Skin epidermis (tissue), 12 donors: Measurements from ENCODE around the gene IFIH1.

Experiments
- H3K27ac ChIP-seq, 21 experiments: fragments of 200-600 bp; sonication (generic) in 11 of 21; one replicate each; pipeline ENCODE4 v1.5.0; 2020; ENCODE audit warnings: mild to moderate bottlenecking in 3 of 21, inconsistent platforms in 2 of 21, moderate library complexity in 2 of 21
- H3K4me3 ChIP-seq, 7 experiments: fragments of 200-600 bp; sonication (generic) in 2 of 7; one replicate each; pipeline ENCODE4 v1.5.0; 2020; ENCODE audit warnings: inconsistent platforms in 2 of 7, mild to moderate bottlenecking in 2 of 7, moderate library complexity in 1 of 7

IFIH1 gene

DNA sequence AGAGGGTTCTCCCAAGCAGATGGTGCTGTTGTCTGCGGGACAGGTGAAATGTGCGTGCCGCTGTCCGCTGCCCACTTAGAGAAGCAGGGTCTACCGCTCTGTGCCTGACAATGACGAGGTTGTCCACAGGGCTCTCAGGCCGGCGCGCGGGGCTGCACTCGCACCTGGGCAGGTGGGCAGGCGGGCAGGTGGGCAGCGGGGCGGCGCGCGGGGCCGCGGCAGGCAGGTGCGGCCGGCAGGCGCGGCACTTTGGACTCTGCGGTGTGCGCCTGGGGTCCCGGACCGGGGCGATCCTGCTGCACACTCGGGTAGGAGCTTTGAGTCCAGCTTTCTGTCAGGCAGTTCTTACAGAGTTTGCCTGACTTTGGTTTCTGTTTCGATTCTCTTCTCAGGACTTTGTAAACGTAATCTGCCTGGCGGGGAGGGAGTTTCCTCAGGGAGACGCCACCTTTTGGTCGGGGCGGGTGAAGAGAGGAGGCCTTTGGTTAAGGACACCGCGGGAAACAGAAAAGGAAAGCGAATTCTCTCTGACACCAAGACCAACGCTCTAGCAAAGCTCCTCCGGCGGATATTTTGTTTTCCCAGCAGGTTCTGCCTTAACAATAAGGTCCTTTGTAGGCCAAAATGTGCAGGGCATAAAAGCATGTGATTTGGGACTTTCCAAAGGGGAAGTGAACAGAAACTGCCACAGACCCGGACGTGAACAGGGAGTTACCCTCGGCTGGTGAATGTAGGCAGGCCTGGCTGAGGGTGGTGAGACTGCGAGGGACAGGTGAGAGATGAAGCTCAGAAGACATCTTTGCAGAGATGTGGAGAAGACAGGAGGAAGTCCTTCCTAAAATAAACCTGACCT lies at the start of gene IFIH1:
Gene IFIH1, minus strand, starts transcription at position 357 of the 853 bp plus-strand sequence. CDS start 377 bp downstream, outside the sequence.
- Histone ChIP-seq H3K4me3 (peak within 1 kb of the TSS; percentile 56 to 98 (median 77)), H3K27ac (peak within 1 kb of the TSS; percentile 69 to 99 (median 94))

DNA sequence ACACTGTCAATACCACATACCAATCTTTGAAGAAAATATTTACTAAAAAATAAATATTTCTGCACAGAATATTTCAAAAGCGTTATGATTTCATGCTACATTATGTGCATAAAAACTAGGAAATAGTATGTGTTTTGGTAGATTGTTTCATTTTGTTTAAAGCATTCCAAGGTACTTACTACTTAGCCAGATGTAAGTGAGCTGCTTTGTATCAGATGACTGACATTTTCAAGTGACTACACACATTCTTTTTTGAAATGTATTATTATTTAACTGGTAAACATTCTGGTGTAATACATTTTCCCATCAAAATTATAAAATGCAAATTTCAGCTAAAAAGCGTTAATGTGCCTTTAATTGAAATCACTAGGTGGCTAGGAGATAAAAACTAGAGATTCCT lies 46.9 kb upstream of the IFIH1 start:
- Histone ChIP-seq H3K27ac (no peak overlapping the region), H3K4me3 (no peak overlapping the region)

DNA sequence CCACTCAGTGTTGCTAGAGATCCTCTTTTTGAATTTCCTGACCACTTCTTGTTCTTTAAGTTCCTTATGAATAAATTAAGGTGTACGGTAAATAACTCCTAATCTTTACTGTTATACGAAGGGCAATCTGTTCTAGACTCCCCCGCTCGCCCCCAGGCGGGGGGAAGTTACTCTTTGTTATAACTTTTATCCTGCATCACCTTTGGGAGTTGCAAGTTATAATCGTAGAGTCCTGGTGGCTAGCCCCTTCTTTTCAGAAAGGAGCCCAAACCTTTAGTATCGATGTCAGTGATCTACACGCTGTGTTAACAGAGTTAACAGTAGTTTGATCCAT lies 26.1 kb upstream of the IFIH1 start:
- peak overlapping the region; percentile 55 to 78 (median 70) for H3K4me3 ChIP-seq
- H3K27ac ChIP-seq = peak overlapping the region in 19 of 21 experiments; percentile 58 to 86 (median 76)

DNA sequence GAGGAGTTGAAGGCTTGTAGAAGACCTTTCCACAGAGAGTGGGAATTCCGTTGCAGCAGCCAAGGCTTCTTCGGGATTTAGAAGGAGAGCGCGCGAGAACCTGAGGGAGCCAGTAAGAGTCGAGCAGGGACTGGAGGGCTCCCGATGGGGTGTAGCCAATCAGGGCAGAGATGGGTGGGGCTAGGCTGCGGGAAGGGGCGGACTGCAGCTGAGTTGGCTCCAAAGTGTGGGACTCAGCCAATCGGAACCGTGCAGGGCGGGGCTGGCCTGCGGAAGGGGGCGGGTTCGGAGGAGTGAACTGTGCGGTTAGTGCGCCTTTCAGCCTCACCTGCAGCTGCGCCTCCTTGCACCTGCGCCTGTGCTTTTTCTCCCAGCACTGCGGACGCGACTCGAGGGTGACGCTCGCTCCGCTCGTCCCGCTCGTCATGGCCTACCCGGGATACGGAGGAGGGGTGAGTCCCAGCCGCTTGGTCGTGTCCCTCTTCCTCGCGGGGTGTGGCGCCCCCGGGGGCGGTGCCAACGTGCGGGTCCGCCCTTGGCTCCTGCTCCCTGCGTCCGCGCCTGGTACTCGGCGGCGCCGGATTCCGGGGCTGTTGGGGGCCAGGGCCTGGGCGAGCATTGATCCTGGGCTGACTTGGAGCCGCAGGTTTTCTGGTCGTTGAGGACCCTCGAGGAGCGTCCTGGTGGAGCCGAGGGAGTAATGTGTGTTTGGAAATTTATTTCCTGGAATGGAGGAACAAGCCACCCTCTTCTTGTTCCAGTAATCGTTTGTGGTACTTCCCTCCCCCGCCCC lies 25.5 kb upstream of the IFIH1 start, which contains the start of gene GCA:
Gene GCA, plus strand, starts transcription at position 309 of the 793 bp plus-strand sequence. Its CDS starts 117 bp downstream, at position 426.
- H3K27ac ChIP-seq = peak within 1 kb of the TSS; percentile 7 to 86 (median 74)

DNA sequence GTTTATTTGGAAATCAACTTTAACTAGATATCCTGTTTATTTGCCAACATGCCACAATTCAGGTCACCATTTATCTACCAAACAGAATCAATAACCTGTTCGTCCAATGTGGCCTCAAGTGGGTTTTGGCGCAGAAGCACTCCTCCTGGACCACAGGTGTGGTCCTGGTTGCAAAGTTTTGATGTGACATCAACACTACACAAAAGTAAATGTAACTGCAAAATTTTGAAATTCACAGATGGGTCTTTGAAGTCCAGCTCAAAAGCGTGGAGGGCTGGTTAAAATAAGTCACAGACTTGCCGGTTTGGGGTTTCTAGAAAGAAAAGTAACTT lies 25.0 kb upstream of the IFIH1 start:
- H3K27ac ChIP-seq = no peak overlapping the region
- peak overlapping the region; percentile 55 to 78 (median 70) for H3K4me3 ChIP-seq

More for the DNA sequence above, 25.5 kb upstream of the IFIH1 start, which contains the start of gene GCA:
- H3K4me3 ChIP-seq = peak within 1 kb of the TSS; percentile 55 to 78 (median 70)

DNA sequence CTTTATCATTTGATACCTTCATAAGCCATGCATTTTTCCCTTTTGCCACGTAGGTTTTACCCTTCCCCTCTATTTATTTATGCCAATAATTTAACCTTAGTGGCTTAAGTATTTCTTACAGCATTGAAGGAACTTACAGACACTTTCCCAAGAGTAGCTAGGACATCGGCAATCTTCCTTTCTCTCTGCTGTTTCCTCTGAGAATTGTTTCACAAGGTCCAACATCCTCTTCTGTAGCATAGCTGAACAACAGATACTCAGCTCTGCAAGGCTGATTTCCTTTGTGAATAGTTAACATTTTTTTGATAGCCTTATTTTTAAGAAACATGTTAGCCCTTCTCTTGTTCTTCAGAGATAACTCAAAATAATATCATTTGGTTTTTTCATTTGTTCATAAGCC lies 24.4 kb upstream of the IFIH1 start:
- no peak overlapping the region for H3K4me3 ChIP-seq
- no peak overlapping the region for H3K27ac ChIP-seq

DNA sequence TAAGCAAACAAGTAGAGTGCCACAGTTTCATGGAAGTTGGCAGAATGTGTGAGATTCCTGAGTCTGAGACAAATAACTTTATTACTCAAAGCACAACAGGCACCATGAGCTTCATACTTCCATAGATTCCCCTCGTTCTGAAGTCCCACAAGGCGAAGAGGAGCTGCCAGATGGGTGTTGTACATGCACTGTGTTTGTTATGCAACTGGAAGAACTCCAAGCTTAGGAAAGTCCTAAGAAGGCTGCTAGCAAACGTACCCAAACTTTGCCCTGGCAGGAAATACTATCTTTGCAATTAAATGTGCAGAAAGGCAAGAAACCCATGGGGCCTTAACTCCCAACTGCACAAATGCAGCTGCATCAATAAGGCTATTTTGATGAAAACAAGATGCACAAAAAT lies 23.8 kb upstream of the IFIH1 start:
- H3K4me3 ChIP-seq = no peak overlapping the region
- no peak overlapping the region for H3K27ac ChIP-seq

DNA sequence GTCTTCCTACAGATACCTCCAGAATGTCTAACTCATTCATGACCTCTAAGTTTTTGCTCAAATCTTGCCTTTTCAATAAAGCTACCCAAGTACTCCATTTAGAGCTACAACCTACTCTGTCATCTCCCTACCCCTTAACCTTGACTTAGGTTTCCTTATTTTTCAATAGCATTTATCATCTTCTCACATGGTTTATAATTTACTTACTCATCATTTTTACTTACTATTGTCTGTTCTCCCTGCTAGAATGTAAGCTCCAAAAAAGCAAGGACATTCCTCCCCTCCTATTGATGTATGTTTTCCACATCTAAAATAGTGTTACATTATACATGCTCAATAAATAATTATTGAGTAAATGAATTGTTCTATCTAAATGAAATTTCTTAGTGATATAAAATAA lies 22.3 kb upstream of the IFIH1 start:
- H3K4me3 ChIP-seq = no peak overlapping the region
- H3K27ac ChIP-seq = no peak overlapping the region

DNA sequence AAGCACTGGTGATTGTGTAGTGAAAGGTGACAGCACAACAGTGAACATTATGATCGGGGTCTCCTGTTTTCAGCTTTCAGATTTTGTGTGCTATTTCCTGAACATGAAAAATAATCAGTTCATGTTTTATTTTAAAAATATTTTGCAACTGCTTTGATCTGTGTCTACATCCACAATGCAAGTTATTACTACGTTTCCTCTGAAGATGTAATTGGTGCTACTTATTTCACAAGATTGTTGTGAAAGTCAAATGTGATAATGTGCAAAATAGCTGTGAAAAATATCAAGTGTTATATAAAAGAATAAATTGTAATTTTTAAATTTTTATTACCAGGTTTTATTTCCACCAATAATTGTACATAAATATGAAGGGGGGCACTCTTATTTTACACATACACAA lies 19.4 kb upstream of the IFIH1 start:
- H3K27ac ChIP-seq = no peak overlapping the region
- no peak overlapping the region for H3K4me3 ChIP-seq

DNA sequence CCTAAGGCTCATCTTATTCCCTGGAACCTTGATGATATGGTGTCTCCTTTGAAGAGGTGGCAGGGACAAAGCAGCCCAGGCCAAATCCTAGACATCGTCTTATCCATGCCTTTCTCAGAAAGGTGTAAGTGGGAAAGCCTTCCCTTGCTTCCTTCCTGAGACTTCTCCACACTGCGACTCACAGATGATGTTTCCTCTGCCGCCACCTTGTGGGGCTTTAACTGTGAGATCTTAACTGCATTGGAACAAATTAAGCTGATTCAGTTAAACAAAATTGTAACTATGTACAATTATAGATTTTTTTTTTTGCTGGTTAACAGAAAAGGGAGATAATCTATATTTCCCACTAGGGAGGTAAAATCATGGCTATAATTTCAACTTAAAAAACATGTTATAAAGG lies 15.5 kb upstream of the IFIH1 start:
- H3K27ac ChIP-seq = no peak overlapping the region

DNA sequence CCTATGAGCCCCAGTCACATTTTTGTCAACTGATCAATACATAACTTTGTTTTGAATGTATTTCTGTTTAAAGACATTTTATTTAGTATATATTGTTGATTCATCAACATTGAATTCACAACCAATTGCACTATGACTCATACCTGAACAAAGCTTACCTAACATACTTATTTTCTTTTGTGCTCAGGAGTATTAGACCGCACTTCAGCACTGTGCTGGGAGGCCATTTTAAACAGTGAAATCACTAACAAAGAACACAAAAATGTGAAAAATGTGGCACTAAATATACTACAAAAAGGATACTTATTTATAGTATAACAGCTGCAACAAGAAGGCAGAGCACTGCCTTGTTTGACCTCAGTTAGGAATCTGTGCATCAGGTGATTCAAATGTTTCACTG lies 12.4 kb upstream of the IFIH1 start:
- no peak overlapping the region for H3K27ac ChIP-seq
- H3K4me3 ChIP-seq = no peak overlapping the region

More for the DNA sequence above, 15.5 kb upstream of the IFIH1 start:
- H3K4me3 ChIP-seq = no peak overlapping the region

DNA sequence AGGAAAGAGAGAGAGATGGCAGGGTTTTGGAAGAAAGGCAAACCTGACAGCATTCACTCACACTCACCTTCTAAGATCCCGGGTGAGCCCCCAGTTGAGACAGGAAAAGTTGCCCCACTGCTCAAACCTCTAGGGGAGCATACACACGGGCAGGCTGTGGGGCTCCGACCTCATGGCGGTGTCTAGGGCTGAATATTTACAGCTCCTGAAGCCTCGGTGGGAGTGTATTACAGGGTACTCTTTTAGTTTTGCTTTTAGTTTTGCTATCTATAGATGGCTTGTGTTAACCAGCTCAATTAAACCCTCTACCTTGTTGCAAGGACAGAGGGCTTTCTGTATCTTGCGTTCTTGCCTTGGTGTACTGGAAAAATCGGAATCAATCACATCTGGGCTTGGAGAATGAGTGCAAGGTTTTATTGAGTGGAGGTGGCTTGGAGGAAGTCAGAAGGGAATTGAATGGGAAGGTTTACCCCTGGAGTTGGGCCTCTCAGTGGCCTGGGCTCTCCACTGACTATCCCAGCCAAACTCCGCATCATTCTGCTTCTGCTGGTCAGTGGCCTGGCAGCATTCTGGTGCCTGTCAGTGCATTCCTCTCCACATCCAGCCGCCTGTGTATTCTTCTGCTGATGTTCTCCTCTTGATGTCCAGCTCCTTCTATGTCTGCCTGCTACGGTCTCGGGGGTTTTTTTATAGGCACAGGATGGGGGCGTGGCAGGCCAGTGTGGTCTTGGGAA lies 10.1 kb upstream of the IFIH1 start:
- Histone ChIP-seq H3K4me3 (no peak overlapping the region), H3K27ac (no peak overlapping the region)

DNA sequence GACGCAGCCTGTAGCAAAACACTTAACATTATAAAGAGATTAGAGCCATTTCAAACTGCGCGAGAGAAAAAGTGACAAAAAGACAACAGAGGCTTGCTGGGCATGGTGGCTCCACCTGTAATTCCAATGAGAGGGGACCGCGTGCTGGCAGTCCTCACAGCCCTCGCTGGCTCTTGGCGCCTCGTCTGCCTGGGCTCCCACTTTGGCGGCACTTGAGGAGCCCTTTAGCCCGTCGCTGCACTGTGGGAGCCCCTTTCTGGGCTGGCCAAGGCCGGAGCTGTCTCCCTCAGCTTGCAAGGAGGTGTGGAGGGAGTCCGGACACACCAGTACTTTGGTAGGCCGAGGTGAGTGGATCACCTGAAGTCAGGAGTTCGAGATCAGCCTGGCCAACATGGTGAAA lies 9.3 kb upstream of the IFIH1 start:
- no peak overlapping the region for H3K27ac ChIP-seq
- no peak overlapping the region for H3K4me3 ChIP-seq

DNA sequence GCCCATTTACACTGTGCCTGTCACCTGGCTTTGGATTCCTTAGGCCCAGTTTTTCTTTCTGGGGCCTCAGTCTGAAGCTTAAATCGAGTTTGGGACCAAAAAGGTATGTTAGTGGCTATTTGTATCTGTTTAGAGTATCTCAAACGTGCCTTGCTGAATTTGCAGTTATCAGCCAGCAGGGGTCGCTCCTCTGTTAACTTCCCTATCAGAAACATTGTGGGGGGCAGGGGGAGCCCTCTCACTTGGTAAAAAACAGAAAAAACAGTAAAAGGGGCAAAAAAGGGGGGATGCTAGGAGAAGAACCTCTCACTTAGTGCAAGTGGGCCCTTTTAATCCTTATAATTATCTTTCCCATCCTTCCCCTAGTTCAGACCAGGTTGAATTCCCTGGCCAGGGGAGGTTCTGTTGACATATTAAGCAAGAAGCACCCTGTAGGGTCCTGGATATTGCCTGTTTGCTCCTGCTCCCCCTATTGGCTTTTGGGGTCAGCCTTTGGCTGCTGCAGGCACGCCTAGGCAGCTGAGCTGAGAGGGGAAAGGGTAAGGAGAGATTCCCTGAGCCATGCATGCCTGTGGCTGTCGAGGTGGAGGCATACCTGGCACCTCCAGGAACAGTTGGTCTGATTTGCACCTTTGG lies 8.8 kb upstream of the IFIH1 start:
- Histone ChIP-seq H3K27ac (no peak overlapping the region), H3K4me3 (no peak overlapping the region)

DNA sequence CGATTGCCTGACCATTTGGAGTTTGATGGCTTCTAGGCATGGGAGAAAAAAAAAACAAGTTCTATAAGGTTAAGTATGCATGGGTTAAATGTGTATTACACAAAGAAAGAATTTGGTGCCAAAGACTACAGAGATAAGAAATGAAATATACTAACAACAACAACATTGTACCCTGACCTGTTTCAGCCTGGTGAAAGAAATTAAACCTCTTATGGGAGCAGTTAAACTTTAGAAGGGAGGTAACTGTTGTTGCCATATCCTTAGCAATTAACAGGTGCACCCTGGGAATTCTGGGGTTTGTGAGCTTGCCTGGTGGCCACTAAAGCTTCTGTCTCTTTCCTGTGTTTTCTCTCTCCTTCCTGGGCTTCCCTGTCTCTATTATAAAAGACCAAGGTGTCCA lies 6.5 kb upstream of the IFIH1 start:
- H3K4me3 ChIP-seq = no peak overlapping the region
- no peak overlapping the region for H3K27ac ChIP-seq

DNA sequence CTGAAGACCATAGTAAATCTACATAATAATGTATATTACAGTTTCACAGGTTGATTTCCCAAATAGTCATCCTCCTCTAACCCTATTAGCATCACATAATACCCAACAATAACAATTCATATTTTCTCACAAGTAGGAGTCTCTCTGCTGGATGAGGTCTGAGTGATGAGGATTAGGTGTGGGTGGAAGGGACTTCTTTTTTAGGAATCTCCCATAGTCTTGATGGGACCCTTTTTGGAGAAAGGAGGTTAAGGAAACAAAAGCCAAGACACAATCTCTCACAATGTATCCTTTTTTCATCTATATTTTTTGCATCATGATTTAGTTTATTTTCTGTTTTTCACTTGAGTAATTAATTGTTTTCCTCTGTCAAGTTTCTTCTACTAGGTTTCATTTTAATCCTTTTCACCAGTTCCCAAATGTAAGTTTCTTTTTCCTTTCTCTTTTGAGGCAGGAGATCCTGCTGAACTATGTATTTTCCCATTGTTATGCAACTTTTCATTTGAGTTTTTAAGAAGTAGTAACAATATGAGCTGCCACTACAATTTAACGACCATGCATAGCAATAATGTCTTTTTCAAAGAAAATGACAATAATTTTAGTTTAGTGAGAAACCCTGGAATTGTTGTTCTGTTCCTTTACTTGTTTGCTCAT lies 2.5 kb upstream of the IFIH1 start:
- no peak overlapping the region for H3K4me3 ChIP-seq
- H3K27ac ChIP-seq = peak overlapping the region in 3 of 21 experiments; percentile 7 to 99 (median 98)

DNA sequence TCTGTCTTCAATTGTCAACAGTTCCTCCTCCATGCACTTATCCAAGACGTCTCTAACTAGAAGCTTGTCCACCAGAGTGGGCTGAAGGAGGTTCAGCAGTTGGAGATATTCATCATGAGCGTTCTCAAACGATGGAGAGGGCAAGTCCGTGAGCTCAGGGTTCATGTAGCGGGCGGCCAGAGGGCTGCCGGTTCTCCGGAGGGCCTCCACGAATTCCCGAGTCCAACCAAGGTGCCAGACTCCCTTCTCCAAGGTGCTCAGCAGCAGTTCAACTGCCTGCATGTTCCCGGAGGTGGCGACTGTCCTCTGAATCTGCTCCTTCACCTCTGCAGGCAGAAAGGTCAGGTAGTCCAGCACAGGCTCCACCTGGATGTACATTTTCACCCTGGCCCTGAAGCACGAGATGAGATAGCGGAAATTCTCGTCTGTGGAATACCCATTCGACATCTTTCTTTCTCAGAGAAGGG lies 590 bp downstream of the IFIH1 start:
- peak overlapping the region; percentile 69 to 99 (median 94) for H3K27ac ChIP-seq
- peak overlapping the region; percentile 56 to 98 (median 77) for H3K4me3 ChIP-seq

DNA sequence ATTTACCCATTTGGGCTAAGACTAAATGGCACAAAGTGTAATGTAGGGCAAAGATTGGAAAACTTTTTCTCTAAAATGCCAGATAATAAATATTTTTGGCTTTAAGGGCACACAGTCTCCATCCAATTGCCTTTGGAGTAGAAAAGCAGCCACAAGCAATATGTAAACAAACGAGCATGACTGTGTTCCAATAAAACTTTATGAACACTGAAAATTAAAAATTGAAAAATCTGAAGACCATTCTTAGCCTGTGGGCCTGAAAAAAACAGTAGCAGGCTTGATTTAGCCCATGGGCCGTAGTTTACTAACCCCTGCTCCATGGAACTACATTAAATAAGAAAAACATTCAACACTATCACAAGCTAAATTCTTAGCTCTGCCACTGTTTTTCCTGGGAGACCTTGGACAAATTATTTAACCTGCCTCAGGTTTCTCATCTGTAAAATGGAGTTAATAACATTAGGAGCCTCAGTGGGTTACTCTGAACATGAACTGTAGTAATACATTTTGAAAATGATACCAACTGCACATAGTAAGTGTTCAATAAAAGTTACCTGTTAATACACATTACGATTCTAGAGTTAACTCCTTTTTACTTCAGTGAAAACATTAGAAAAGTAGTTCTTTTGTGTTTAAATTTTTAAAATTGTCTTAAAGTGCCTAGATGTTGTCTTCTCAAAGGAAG lies 1.3 kb downstream of the IFIH1 start:
- Histone ChIP-seq H3K4me3 (peak overlapping the region; percentile 56 to 98 (median 77)), H3K27ac (peak overlapping the region in 17 of 21 experiments; percentile 86 to 99 (median 94))
